ENCODE data around the gene RBM4B.

- no peak for TF ChIP-seq CTCF (IDR thresholded peaks at IDR 0.05)
- TF ChIP-seq POLR2AphosphoS5 (IDR thresholded peaks at IDR 0.05): no peak
These were observed 29.3 kb upstream of the RBM4B start for GRCh38 chr11:66706989-66707388.

Data from stomach (tissue), 4 donors.